HUES48 (cell line): Measurements from ENCODE around the gene CCNI2.

Experiments
- H3K27ac ChIP-seq: one replicate; pipeline ENCODE4 v1.7.0; 2013; ENCODE audit warnings: low read depth, low read length, inconsistent platforms
- H3K27me3 ChIP-seq: 2 replicates; pipeline ENCODE4 v1.6.1; 2013; ENCODE audit warnings: mild to moderate bottlenecking, low read length; ENCODE audit not compliant: control insufficient read depth, insufficient read depth
- H3K36me3 ChIP-seq: 2 replicates; pipeline ENCODE4 v1.6.1; 2013; ENCODE audit warnings: low read length; ENCODE audit not compliant: control insufficient read depth, insufficient read depth
- H3K4me1 ChIP-seq: 2 replicates; pipeline ENCODE4 v1.6.1; 2013; ENCODE audit warnings: mild to moderate bottlenecking, low read length; ENCODE audit not compliant: control insufficient read depth, insufficient read depth
- H3K4me3 ChIP-seq: 2 replicates; pipeline ENCODE4 v1.5.1; 2013; ENCODE audit warnings: mild to moderate bottlenecking, low read depth, low read length
- H3K9ac ChIP-seq: 2 replicates; pipeline ENCODE4 v1.6.1; 2013; ENCODE audit warnings: mild to moderate bottlenecking, low read depth, low read length, moderate library complexity
- H3K9me3 ChIP-seq: 2 replicates; pipeline ENCODE4 v1.6.1; 2013; ENCODE audit warnings: low read length; ENCODE audit not compliant: control insufficient read depth, insufficient read depth

The CCNI2 gene, protein sequence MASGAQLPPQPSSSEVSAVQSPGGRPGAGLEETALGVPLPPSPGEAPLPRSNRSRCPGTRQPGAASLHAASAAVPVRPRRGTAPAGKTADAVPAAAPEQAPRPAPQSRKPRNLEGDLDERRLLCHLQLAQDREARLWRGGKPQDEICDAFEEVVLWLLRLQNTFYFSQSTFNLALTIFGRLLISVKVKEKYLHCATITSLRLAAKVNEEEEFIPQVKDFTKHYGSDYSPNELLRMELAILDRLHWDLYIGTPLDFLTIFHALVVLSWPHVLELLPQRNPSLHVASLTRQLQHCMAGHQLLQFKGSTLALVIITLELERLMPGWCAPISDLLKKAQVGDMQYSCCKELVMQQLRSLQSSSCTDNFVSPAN

DNA sequence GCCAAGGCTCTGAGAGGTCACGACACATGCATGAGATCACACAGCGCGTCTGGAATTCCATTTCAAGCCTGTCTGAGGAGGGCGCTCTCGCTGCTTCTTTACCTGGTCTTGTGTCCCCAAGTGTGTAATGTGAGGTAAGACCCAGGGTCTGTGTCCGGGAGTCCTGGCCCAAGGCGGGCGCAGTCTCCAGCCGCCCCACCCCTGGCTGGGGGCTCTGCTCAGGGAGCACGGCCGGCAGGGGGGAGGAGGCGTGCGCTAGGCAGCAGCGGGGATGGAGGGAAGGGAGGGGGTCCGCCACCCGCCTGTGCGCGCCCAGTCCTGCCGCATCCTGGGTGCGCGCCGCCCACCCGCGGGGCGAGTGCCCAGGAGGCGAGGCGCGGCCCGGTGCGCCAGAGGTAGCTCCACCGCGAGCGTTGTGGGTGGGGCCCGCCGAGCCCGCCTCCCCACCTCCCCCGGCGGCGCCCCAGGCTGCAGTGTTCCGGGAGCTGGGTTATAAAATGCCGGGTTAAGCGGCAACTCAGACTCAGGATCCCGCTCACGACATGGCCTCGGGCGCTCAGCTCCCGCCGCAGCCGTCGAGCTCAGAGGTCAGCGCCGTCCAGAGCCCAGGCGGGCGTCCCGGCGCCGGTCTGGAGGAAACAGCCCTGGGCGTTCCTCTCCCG lies at the start of gene CCNI2:
Gene CCNI2 (plus strand): TSS at position 473 of the 662 bp plus-strand sequence. CDS start 70 bp downstream, at position 543.
- Histone ChIP-seq H3K27me3 (peaks cover 55% of the 10 kb centered on the region), H3K4me3 (peak within 1 kb of the TSS; percentile 62), H3K4me1 (no peaks in the 10 kb centered on the region), H3K9me3 (no peaks in the 10 kb centered on the region), H3K36me3 (no peaks in the 10 kb centered on the region), H3K27ac (no peak within 1 kb of the TSS), H3K9ac (no peak within 1 kb of the TSS)

DNA sequence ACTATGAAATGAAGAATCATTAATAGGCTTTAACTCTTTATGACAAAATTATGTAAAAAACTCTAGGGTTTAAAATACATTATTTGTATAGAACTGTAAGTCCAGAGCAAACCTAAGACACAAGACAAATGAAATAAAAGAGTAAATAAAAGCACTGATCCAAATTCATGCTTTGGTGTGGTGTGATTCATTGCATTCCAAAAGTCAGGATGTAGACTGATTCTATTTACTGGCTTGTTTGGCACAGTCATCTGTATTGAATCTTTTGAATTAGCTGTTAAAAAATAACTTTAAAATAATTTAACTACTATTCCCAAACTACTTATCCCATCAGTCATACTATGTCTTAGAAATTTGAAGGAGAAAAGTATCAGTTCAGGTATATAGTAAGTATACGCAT lies 42.4 kb upstream of the CCNI2 start:
- Histone ChIP-seq H3K9ac (no peak overlapping the region), H3K4me3 (no peak overlapping the region), H3K4me1 (no peaks in the 10 kb centered on the region), H3K27me3 (no peaks in the 10 kb centered on the region), H3K36me3 (peaks cover 25% of the 10 kb centered on the region), H3K9me3 (no peaks in the 10 kb centered on the region), H3K27ac (no peak overlapping the region)

DNA sequence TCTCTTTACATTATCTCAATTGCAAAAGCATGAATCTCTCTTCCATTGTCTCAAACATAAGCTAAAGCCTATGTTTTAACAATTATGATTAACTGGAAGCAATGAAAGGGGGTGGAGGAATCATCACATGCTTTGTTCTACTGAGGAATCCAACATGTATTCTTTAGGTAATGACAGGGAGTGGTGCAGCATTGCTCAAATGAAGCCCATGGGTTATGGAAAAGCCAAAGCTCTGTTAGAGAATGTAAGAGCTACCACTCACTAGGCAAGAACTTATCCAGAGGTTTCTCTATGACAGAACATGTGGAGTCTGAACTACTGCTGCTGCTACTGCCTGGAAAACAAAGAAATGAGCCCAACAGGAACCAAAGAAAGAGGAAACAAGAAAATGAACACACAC lies 38.6 kb upstream of the CCNI2 start:
- Histone ChIP-seq H3K9me3 (no peaks in the 10 kb centered on the region), H3K36me3 (no peaks in the 10 kb centered on the region)

DNA sequence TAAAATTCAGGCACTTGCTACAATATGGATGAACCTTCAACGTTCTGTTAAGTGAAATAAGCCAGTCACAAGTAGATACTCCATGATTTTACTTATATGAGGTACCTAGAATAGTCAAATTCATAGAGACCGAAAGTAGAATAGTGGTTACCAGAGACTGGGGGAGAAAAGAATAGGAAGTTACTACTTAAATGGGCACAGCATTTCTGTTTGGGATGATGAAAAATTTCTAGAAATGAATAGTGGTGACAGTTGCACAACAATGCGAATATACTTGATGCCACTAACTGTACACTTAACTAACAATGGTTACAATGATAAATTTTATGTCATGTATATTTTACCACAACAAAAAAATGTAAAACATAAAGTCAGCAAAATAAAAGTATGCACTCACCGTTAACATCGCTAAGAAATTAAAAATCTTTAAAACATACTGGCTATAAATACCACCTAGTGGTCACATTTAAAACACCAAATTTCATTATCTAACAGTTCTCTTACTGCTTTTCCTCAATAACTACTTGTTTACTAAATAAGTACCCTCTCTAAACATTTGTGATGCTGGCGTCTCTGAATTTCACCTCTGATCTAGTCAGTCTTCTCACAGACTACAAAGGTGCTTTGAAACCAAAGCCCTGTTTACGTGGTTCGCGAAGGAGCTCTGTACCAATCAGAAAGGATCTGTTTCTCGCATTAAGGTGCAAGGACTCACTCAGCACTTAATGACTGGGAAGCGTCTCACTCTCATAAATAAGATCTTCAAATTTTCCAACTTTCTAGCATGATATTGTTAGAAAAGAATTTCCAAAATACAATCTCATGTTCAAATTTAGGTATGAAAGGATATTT lies 32.5 kb upstream of the CCNI2 start:
- Histone ChIP-seq H3K9ac (no peak overlapping the region), H3K9me3 (no peaks in the 10 kb centered on the region), H3K4me1 (no peaks in the 10 kb centered on the region), H3K36me3 (no peaks in the 10 kb centered on the region; the same call in 1 of the 2 replicates), H3K27me3 (no peaks in the 10 kb centered on the region), H3K27ac (no peak overlapping the region), H3K4me3 (no peak overlapping the region)

More for the DNA sequence above, 38.6 kb upstream of the CCNI2 start:
- Histone ChIP-seq H3K4me1 (no peaks in the 10 kb centered on the region), H3K27ac (no peak overlapping the region), H3K9ac (no peak overlapping the region), H3K27me3 (no peaks in the 10 kb centered on the region), H3K4me3 (no peak overlapping the region)

DNA sequence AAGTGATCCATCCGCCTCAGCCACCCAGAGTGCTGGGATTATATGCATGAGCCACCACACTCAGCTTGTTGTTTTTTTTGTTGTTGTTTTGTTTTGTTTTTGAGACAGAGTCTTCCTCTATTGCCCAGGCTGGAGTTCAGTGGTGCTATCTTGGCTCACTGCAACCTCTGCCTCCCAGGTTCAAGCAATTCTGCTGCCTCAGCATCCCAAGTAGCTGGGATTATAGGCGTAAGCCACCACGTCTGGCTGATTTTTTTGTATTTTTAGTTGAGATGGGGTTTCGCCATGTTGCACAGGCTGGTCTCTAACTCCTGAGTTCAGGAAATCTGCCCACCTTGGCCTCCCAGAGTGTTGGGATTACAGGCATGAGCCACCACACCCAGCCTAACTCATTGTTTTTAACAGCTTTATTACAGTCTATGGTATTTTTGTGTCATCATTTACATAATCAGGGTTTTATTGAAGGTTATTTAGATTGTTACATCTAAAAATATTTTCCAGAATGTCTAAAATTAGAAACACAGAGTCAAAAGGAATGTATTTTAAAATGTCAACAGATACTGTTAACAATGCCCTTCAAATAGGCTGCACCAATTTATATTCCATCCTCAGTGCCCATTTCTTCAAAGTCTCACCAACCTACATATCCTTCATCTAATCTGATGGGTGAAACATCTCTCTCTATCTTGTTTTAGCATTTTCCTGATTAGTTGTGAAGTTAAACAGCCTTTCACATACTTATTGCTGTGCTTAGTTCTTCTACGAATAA lies 28.5 kb upstream of the CCNI2 start:
- Histone ChIP-seq H3K27ac (no peak overlapping the region), H3K4me1 (no peaks in the 10 kb centered on the region), H3K27me3 (no peaks in the 10 kb centered on the region), H3K4me3 (no peak overlapping the region), H3K9me3 (no peaks in the 10 kb centered on the region), H3K36me3 (no peaks in the 10 kb centered on the region; the same call in 1 of the 2 replicates), H3K9ac (no peak overlapping the region)

DNA sequence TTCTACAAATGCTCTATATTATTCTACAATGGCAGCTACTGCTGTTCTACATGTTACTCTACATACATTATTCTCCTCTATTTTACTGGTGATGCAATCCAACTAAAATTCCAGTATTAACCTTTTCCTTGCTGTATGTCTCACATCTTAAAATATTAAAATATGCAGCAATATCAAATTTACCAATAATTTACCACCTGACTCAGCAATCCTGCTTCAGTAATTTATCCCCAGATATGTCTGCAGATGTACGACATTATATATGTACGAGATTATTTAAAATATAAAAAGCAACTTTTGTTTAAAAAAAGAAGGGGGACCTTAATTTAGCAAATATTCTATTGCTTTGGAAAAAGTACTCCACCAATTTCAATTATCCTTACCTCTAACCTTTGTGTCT lies 21.5 kb upstream of the CCNI2 start:
- no peaks in the 10 kb centered on the region for H3K36me3 ChIP-seq
- H3K9me3 ChIP-seq = no peaks in the 10 kb centered on the region
- H3K4me1 ChIP-seq = no peaks in the 10 kb centered on the region
- no peak overlapping the region for H3K9ac ChIP-seq
- no peaks in the 10 kb centered on the region for H3K27me3 ChIP-seq
- no peak overlapping the region for H3K4me3 ChIP-seq
- no peak overlapping the region for H3K27ac ChIP-seq

DNA sequence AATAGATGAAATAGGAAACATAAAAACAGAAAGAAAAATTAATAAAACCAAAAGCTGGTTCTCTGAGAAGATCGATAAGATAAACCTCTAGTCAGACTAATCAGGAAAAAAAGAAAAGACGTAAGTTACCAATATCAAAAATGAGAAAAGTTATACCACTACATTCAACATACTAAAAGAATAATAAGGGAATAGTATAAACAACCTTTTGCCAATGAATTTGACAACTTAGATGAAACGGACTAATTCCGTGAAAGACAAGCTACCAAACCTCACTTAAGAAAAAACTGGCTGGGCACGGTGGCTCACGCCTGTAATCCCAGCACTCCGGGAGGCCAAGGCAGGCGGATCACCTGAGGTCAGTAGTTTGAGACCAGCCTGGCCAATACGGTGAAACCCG lies 17.3 kb upstream of the CCNI2 start:
- H3K9ac ChIP-seq = no peak overlapping the region
- peaks cover 4% of the 10 kb centered on the region; the same call in 1 of the 2 replicates for H3K36me3 ChIP-seq
- H3K9me3 ChIP-seq = no peaks in the 10 kb centered on the region
- no peaks in the 10 kb centered on the region for H3K4me1 ChIP-seq
- no peak overlapping the region for H3K27ac ChIP-seq
- no peaks in the 10 kb centered on the region for H3K27me3 ChIP-seq
- H3K4me3 ChIP-seq = no peak overlapping the region

DNA sequence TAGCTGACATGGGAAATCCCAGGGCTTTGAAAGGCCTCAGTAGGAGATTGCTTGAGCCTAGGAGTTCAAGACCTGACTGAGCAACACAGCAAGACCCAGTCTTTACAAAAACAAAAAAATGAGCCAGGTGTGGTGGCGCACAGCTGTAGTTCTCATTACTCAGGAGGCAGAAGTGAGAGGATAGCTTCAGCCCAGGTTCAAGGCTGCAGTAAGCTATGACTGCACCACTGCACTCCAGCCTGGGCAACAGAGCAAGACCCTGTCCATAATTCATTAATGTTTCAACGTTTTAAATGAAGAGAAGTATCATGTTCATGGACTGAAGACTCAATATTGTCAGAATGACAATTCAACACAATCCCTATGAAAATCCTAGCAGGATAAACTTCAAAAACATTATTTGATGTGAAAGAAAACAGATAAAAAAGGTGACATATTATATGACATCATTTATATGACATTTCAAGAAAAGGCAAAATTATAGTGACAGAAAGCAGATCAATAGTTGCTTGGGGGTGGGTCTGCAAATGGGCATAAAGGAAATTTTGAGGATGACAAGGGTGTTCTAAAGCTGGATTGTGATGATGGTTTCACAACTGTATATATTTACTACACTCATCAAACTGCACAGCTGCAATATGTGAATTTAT lies 13.6 kb upstream of the CCNI2 start:
- Histone ChIP-seq H3K27me3 (no peaks in the 10 kb centered on the region), H3K4me1 (0 out of 2 replicates have a peak, but pooled peaks cover 4% of the 10 kb centered on the region), H3K9ac (no peak overlapping the region), H3K9me3 (no peaks in the 10 kb centered on the region), H3K27ac (no peak overlapping the region), H3K36me3 (peaks cover 4% of the 10 kb centered on the region; the same call in 1 of the 2 replicates), H3K4me3 (no peak overlapping the region)

DNA sequence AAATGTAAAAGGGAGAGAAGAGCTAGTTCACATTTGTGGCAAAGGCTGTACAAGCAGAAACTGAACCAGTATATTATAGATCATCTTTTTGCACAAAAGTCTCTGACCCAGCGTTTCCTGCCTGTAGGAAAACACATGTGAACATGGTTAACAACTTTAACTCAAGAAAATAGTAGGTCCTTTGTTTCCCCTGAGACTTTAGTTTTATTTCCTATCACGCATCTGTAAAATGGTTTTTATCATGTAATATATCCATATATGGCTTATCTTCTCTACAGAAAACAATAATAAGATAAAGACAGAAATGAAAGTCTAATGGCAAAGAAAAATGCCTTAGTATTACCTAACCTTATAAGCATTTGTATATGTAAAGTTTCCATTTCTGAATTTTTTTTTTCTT lies 12.5 kb upstream of the CCNI2 start:
- 0 out of 2 replicates have a peak, but pooled peaks cover 4% of the 10 kb centered on the region for H3K4me1 ChIP-seq
- H3K4me3 ChIP-seq = no peak overlapping the region
- H3K27ac ChIP-seq = no peak overlapping the region
- H3K9ac ChIP-seq = no peak overlapping the region
- H3K36me3 ChIP-seq = peaks cover 4% of the 10 kb centered on the region; the same call in 1 of the 2 replicates
- no peaks in the 10 kb centered on the region for H3K27me3 ChIP-seq
- H3K9me3 ChIP-seq = no peaks in the 10 kb centered on the region
